DOHH2 (cell line): ENCODE measurements around the gene CERS5.
A peak's percentile ranks its signal among the peaks of the same experiment; 100 is the strongest.

Experiments used
- H3F3A ChIP-seq: fragments of 200-600 bp; sonication (generic), shearing (Covaris generic); 2 replicates; pipeline ENCODE4 v1.6.0; 2016; ENCODE audit warnings: antibody characterized with exemption, mild to moderate bottlenecking; ENCODE audit not compliant: control insufficient read depth, insufficient read depth
- H3K27ac ChIP-seq: fragments of 200-600 bp; sonication (generic); 2 replicates; pipeline ENCODE4 v1.5.1; 2014; ENCODE audit warnings: low read depth, mild to moderate bottlenecking, low read length, moderate library complexity
- H3K27me3 ChIP-seq: fragments of 200-600 bp; sonication (generic); 2 replicates; pipeline ENCODE4 v1.6.1; 2014; ENCODE audit warnings: mild to moderate bottlenecking, low read length, mixed read lengths; ENCODE audit not compliant: control insufficient read depth
- H3K36me3 ChIP-seq: fragments of 200-600 bp; sonication (generic); 2 replicates; pipeline ENCODE4 v1.6.1; 2014; ENCODE audit warnings: mild to moderate bottlenecking, low read length, moderate library complexity, mixed read lengths; ENCODE audit not compliant: control insufficient read depth
- H3K4me1 ChIP-seq: fragments of 200-600 bp; sonication (generic); 2 replicates; pipeline ENCODE4 v1.6.1; 2014; ENCODE audit warnings: mild to moderate bottlenecking, low read length, mixed read lengths; ENCODE audit not compliant: control insufficient read depth
- H3K4me2 ChIP-seq: fragments of 200-600 bp; sonication (generic); 2 replicates; pipeline ENCODE4 v1.6.0; 2014; ENCODE audit warnings: mild to moderate bottlenecking, low read length, moderate library complexity
- H3K4me3 ChIP-seq: fragments of 200-600 bp; sonication (generic); 2 replicates; pipeline ENCODE4 v1.5.1; 2014; ENCODE audit warnings: mild to moderate bottlenecking, low read length, mixed read lengths
- H3K79me2 ChIP-seq: fragments of 200-600 bp; sonication (generic); 2 replicates; pipeline ENCODE4 v1.6.1; 2014; ENCODE audit warnings: mild to moderate bottlenecking, low read length, mixed read lengths; ENCODE audit not compliant: control insufficient read depth
- H3K9me2 ChIP-seq: fragments of 200-600 bp; sonication (generic); replicated peaks from 2 replicates; pipeline ENCODE4 v1.6.1; 2014; ENCODE audit warnings: mild to moderate bottlenecking, low read length, mixed read lengths; ENCODE audit not compliant: control insufficient read depth
- H3K9me3 ChIP-seq: fragments of 200-600 bp; sonication (generic); 2 replicates; pipeline ENCODE4 v1.6.1; 2014; ENCODE audit warnings: antibody characterized with exemption, low read length, mixed read lengths; ENCODE audit not compliant: control insufficient read depth, insufficient read depth
- H4K20me1 ChIP-seq: fragments of 200-600 bp; sonication (generic); 2 replicates; pipeline ENCODE4 v1.6.0; 2014; ENCODE audit warnings: low read depth, mild to moderate bottlenecking, antibody characterized with exemption, low read length, moderate library complexity; ENCODE audit not compliant: control insufficient read depth, insufficient read depth
- CTCF ChIP-seq: fragments of 200-600 bp; sonication (generic); IDR thresholded peaks from one replicate; pipeline ENCODE4 v1.5.1; 2014; ENCODE audit warnings: antibody characterized with exemption, mild to moderate bottlenecking, low read depth, low read length; ENCODE audit not compliant: poor library complexity, severe bottlenecking
- EZH2phosphoT487 ChIP-seq: fragments of 200-600 bp; sonication (generic); IDR thresholded peaks from 2 replicates; pipeline ENCODE4 v1.6.1; 2017; ENCODE audit warnings: borderline replicate concordance, mild to moderate bottlenecking, antibody characterized with exemption, low read length, moderate library complexity, mixed read lengths

CERS5 gene

GRCh38 chr12:50117057-50117622, 50.0 kb downstream of the CERS5 start:
- Histone ChIP-seq H3K4me2 (no peak overlapping the region), H3K4me3 (no peak overlapping the region), H3F3A (no peaks in the 10 kb centered on the region), H3K9me3 (no peaks in the 10 kb centered on the region), H3K27me3 (no peaks in the 10 kb centered on the region), H3K79me2 (peaks cover 70% of the 10 kb centered on the region), H3K9me2 (no peaks in the 10 kb centered on the region), H3K27ac (no peak overlapping the region), H4K20me1 (no peaks in the 10 kb centered on the region), H3K4me1 (peaks cover 10% of the 10 kb centered on the region; the same call in 1 of the 2 replicates), H3K36me3 (peaks cover 40% of the 10 kb centered on the region)
- TF ChIP-seq CTCF = no peak
- TF ChIP-seq EZH2phosphoT487 = no peak

- H4K20me1 ChIP-seq = no peaks in the 10 kb centered on the region
- no peaks in the 10 kb centered on the region for H3K27me3 ChIP-seq
- peaks cover 31% of the 10 kb centered on the region for H3K4me1 ChIP-seq
- H3K9me3 ChIP-seq = no peaks in the 10 kb centered on the region
- peak overlapping the region; percentile 92 for H3K4me3 ChIP-seq
- H3F3A ChIP-seq = peaks cover 6% of the 10 kb centered on the region; the same call in 1 of the 2 replicates
- H3K79me2 ChIP-seq = peaks cover 54% of the 10 kb centered on the region
- no peaks in the 10 kb centered on the region for H3K9me2 ChIP-seq
- peak overlapping the region; percentile 72 for H3K27ac ChIP-seq
- H3K36me3 ChIP-seq = peaks cover 17% of the 10 kb centered on the region
- TF ChIP-seq CTCF = no peak
- H3K4me2 ChIP-seq = peak overlapping the region; percentile 76
These were observed 54.5 kb downstream of the CERS5 start for GRCh38 chr12:50112456-50113218.

GRCh38 chr12:50111693-50112455, 55.3 kb downstream of the CERS5 start, which contains the start of gene COX14:
COX14 (plus strand) TSS chr12:50112236; CDS start chr12:50120044, 7,808 bp downstream.
- Histone ChIP-seq H3K79me2 (peaks cover 47% of the 10 kb centered on the region), H3K4me1 (peaks cover 31% of the 10 kb centered on the region), H3K4me3 (peak within 1 kb of the TSS; percentile 92)

More at GRCh38 chr12:50111693-50112455, 55.3 kb downstream of the CERS5 start, which contains the start of gene COX14:
- H3K9me2 ChIP-seq = no peaks in the 10 kb centered on the region
- H4K20me1 ChIP-seq = no peaks in the 10 kb centered on the region
- TF ChIP-seq CTCF (no peak), EZH2phosphoT487 (no peak)
- peak within 1 kb of the TSS; percentile 72 for H3K27ac ChIP-seq
- no peaks in the 10 kb centered on the region for H3K9me3 ChIP-seq
- peak within 1 kb of the TSS; percentile 97 for H3K4me2 ChIP-seq
- no peaks in the 10 kb centered on the region for H3K27me3 ChIP-seq
- H3K36me3 ChIP-seq = peaks cover 14% of the 10 kb centered on the region
- H3F3A ChIP-seq = peaks cover 6% of the 10 kb centered on the region; the same call in 1 of the 2 replicates
